ENCODE results near the gene TMCC1.
A peak's percentile ranks its signal among the peaks of the same experiment; 100 is the strongest.

DNA sequence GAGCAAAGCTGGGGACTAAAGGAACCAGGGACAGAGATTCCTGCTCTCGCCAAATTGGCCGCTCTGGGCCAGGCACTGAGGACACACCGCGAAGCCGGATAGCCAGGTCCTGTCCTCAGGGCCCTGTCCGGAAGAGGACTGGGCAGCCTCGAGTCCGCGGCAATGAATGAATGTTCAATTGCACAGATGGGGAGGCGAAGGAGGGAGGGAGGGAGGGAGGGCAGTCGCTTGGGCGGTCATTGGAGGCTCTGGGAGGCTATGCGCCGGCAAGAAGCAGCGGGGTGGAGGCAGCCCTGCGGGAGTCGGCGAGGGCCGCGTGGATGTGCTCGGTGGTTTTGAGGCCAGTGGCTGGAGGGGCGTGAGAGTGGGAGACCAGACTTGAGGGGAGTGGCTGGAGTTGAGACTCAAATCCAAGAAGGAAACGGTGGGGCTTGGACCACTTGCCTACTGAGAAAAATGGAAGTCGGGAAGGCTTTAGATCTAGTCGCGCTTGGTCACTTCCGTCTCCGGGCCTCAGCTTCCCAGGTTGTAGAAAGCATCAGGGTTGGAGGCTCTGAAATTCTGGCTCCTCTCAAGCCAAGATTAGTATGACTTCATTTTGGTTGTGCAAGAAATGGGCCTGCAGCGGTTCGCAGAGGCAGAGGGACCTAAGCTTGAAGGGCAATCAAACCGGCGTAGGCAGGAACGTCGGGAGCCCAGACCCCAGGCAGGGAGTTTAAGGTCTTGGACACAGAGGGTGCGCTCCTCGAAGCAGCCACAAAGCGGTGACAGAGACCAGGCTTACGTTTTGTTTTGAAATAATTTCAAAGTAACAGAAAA, 266.0 kb downstream of the TMCC1 start:
- TF ChIP-seq, protein P1, sequence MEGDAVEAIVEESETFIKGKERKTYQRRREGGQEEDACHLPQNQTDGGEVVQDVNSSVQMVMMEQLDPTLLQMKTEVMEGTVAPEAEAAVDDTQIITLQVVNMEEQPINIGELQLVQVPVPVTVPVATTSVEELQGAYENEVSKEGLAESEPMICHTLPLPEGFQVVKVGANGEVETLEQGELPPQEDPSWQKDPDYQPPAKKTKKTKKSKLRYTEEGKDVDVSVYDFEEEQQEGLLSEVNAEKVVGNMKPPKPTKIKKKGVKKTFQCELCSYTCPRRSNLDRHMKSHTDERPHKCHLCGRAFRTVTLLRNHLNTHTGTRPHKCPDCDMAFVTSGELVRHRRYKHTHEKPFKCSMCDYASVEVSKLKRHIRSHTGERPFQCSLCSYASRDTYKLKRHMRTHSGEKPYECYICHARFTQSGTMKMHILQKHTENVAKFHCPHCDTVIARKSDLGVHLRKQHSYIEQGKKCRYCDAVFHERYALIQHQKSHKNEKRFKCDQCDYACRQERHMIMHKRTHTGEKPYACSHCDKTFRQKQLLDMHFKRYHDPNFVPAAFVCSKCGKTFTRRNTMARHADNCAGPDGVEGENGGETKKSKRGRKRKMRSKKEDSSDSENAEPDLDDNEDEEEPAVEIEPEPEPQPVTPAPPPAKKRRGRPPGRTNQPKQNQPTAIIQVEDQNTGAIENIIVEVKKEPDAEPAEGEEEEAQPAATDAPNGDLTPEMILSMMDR (IDR thresholded peaks at IDR 0.05): peak; percentile 72 to 76 (median 75)
- peak in 1 of 2 donors; percentile 36 for TF ChIP-seq POLR2A (IDR thresholded peaks at IDR 0.05)
